Loucy (cell line): ENCODE measurements around the gene M1AP.

Source experiments
- H2AFZ ChIP-seq: fragments of 200-600 bp; sonication (generic); 2 replicates; pipeline ENCODE4 v1.6.0; 2016; ENCODE audit warnings: antibody characterized with exemption, mild to moderate bottlenecking, low read length, moderate library complexity
- H3F3A ChIP-seq: fragments of 200-600 bp; 2 replicates; pipeline ENCODE4 v1.6.0; 2016; ENCODE audit warnings: antibody characterized with exemption, low read depth, mild to moderate bottlenecking
- H3K27me3 ChIP-seq: fragments of 200-600 bp; sonication (generic); 2 replicates; pipeline ENCODE4 v1.6.1; 2014; ENCODE audit warnings: low read length, mild to moderate bottlenecking; ENCODE audit not compliant: insufficient read depth, poor library complexity, severe bottlenecking
- H3K36me3 ChIP-seq: fragments of 200-600 bp; sonication (generic); 2 replicates; pipeline ENCODE4 v1.6.1; 2016; ENCODE audit warnings: low read length; ENCODE audit not compliant: insufficient read depth
- H3K4me1 ChIP-seq: fragments of 200-600 bp; sonication (generic); 2 replicates; pipeline ENCODE4 v1.5.1; 2014; ENCODE audit warnings: low read length, mild to moderate bottlenecking; ENCODE audit not compliant: insufficient read depth, poor library complexity, severe bottlenecking
- H3K4me2 ChIP-seq: fragments of 200-600 bp; sonication (generic); 2 replicates; pipeline ENCODE4 v1.6.0; 2014; ENCODE audit warnings: antibody characterized with exemption, low read length, low read depth, mild to moderate bottlenecking; ENCODE audit not compliant: poor library complexity, severe bottlenecking
- H3K4me3 ChIP-seq: fragments of 200-600 bp; sonication (generic); 2 replicates; pipeline ENCODE4 v1.5.1; 2014; ENCODE audit warnings: low read length, mild to moderate bottlenecking, mixed read lengths; ENCODE audit not compliant: poor library complexity, severe bottlenecking
- H3K79me2 ChIP-seq: fragments of 200-600 bp; sonication (generic); 2 replicates; pipeline ENCODE4 v1.6.1; 2014; ENCODE audit warnings: low read length; ENCODE audit not compliant: insufficient read depth
- H3K9ac ChIP-seq: fragments of 200-600 bp; sonication (generic); 2 replicates; pipeline ENCODE4 v1.6.0; 2014; ENCODE audit warnings: mild to moderate bottlenecking, low read depth, low read length, moderate library complexity; ENCODE audit not compliant: poor library complexity, severe bottlenecking
- H3K9me2 ChIP-seq: fragments of 200-600 bp; sonication (generic); replicated peaks from 2 replicates; pipeline ENCODE4 v1.6.1; 2016; ENCODE audit warnings: low read depth, low read length, mixed read lengths
- H3K9me3 ChIP-seq: fragments of 200-600 bp; sonication (generic); 2 replicates; pipeline ENCODE4 v1.6.1; 2014; ENCODE audit warnings: mild to moderate bottlenecking, antibody characterized with exemption, low read length, low read depth; ENCODE audit not compliant: insufficient read depth
- H4K20me1 ChIP-seq: fragments of 200-600 bp; sonication (generic); 2 replicates; pipeline ENCODE4 v1.6.0; 2014; ENCODE audit warnings: antibody characterized with exemption, low read length, mild to moderate bottlenecking; ENCODE audit not compliant: insufficient read depth, poor library complexity, severe bottlenecking
- EZH2phosphoT487 ChIP-seq: fragments of 200-600 bp; IDR thresholded peaks from 2 replicates; pipeline ENCODE4 v1.6.1; 2018; ENCODE audit warnings: antibody characterized with exemption, mild to moderate bottlenecking, moderate library complexity, borderline replicate concordance
- TF ChIP-seq, protein P1 (sequence below): fragments of 200-600 bp; sonication (generic); conservative IDR thresholded peaks from 2 replicates; pipeline ENCODE4 v1.5.1; 2014; ENCODE audit warnings: mild to moderate bottlenecking, antibody characterized with exemption, low read length

The M1AP gene

DNA sequence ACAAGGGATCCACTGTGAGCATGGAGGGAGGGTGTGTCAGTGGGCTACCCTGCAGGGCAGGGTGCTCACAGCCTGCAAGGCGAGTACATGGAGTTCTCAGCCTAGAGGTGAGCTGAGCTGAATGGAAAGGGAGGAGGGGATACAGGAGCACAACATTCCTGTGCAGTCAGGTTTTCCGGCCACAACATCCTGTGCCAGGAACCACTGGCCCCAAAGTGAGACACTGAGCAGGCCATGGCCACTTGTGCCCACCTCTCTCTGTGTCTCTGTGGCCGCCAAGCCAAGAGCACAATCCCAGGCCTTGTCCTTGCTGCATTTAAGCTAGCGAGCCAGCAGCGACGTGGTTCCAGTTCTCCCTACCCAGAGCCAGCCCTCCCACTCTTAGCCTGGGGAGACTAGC is 87.5 kb downstream of the M1AP start:
- TF ChIP-seq EZH2phosphoT487: no peak
- TF ChIP-seq, protein P1, sequence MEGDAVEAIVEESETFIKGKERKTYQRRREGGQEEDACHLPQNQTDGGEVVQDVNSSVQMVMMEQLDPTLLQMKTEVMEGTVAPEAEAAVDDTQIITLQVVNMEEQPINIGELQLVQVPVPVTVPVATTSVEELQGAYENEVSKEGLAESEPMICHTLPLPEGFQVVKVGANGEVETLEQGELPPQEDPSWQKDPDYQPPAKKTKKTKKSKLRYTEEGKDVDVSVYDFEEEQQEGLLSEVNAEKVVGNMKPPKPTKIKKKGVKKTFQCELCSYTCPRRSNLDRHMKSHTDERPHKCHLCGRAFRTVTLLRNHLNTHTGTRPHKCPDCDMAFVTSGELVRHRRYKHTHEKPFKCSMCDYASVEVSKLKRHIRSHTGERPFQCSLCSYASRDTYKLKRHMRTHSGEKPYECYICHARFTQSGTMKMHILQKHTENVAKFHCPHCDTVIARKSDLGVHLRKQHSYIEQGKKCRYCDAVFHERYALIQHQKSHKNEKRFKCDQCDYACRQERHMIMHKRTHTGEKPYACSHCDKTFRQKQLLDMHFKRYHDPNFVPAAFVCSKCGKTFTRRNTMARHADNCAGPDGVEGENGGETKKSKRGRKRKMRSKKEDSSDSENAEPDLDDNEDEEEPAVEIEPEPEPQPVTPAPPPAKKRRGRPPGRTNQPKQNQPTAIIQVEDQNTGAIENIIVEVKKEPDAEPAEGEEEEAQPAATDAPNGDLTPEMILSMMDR: no peak
- Histone ChIP-seq H3F3A (no peaks in the 10 kb centered on the region), H3K4me1 (peaks cover 31% of the 10 kb centered on the region), H4K20me1 (peaks cover 3% of the 10 kb centered on the region), H3K9me3 (no peaks in the 10 kb centered on the region), H3K27me3 (no peaks in the 10 kb centered on the region), H3K4me3 (no peak overlapping the region), H3K9me2 (no peaks in the 10 kb centered on the region), H2AFZ (no peak overlapping the region), H3K9ac (no peak overlapping the region), H3K79me2 (peaks cover 9% of the 10 kb centered on the region), H3K36me3 (no peaks in the 10 kb centered on the region), H3K4me2 (no peak overlapping the region)

- peaks cover 38% of the 10 kb centered on the region for H3K4me1 ChIP-seq
- no peak overlapping the region for H2AFZ ChIP-seq
- H3K9ac ChIP-seq: no peak overlapping the region
- H3K9me2 ChIP-seq: no peaks in the 10 kb centered on the region
- no peak overlapping the region for H3K4me2 ChIP-seq
- H4K20me1 ChIP-seq: peaks cover 9% of the 10 kb centered on the region
- no peaks in the 10 kb centered on the region for H3K36me3 ChIP-seq
- no peak for TF ChIP-seq EZH2phosphoT487
- TF ChIP-seq, protein P1: no peak
- H3K4me3 ChIP-seq: no peak overlapping the region
- H3F3A ChIP-seq: no peaks in the 10 kb centered on the region
- peaks cover 16% of the 10 kb centered on the region for H3K79me2 ChIP-seq
- H3K27me3 ChIP-seq: no peaks in the 10 kb centered on the region
- H3K9me3 ChIP-seq: no peaks in the 10 kb centered on the region
These were observed 88.2 kb downstream of the M1AP start for GRCh38 chr2:74559912-74560311.

- H3K9ac ChIP-seq: no peak overlapping the region
- no peak overlapping the region for H3K4me2 ChIP-seq
- H3K9me3 ChIP-seq: no peaks in the 10 kb centered on the region
- no peak overlapping the region for H2AFZ ChIP-seq
- peaks cover 9% of the 10 kb centered on the region for H4K20me1 ChIP-seq
- H3K79me2 ChIP-seq: peaks cover 26% of the 10 kb centered on the region
- H3K4me1 ChIP-seq: peaks cover 43% of the 10 kb centered on the region
- no peaks in the 10 kb centered on the region for H3F3A ChIP-seq
- H3K27me3 ChIP-seq: no peaks in the 10 kb centered on the region
- no peaks in the 10 kb centered on the region for H3K9me2 ChIP-seq
- H3K4me3 ChIP-seq: no peak overlapping the region
- TF ChIP-seq, protein P1: no peak
- TF ChIP-seq EZH2phosphoT487: no peak
- no peaks in the 10 kb centered on the region for H3K36me3 ChIP-seq
These were observed 89.6 kb downstream of the M1AP start for GRCh38 chr2:74558284-74559230.
